WERI-Rb-1 (cell line): Measurements from ENCODE around the gene GALP.

ENCODE experiments used
- DNase-seq: peaks from one replicate; pipeline ENCODE4 v3.0.0-alpha.2; 2020
- H3K27ac ChIP-seq: fragments of 250-450 bp; sonication (Bioruptor Pico); 2 replicates; pipeline ENCODE4 v1.5.1; 2020; ENCODE audit warnings: mild to moderate bottlenecking, moderate library complexity
- H3K27me3 ChIP-seq: fragments of 250-450 bp; sonication (Bioruptor Pico); 2 replicates; pipeline ENCODE4 v1.5.1; 2021; ENCODE audit warnings: mild to moderate bottlenecking, low read depth, moderate library complexity; ENCODE audit not compliant: insufficient read depth, severe bottlenecking
- H3K36me3 ChIP-seq: fragments of 250-450 bp; sonication (Bioruptor Pico); 2 replicates; pipeline ENCODE4 v1.5.1; 2020; ENCODE audit warnings: mild to moderate bottlenecking, moderate library complexity
- H3K4me3 ChIP-seq: 2 replicates; pipeline ENCODE4 v1.5.1; 2011; ENCODE audit warnings: low read depth, mild to moderate bottlenecking, control low read depth, low read length
- H3K9me3 ChIP-seq: fragments of 250-450 bp; sonication (Bioruptor Pico); 2 replicates; pipeline ENCODE4 v1.5.1; 2021; ENCODE audit warnings: mild to moderate bottlenecking, moderate library complexity; ENCODE audit not compliant: severe bottlenecking
- CTCF ChIP-seq: IDR thresholded peaks from 2 replicates; pipeline ENCODE4 v1.5.1; 2011; ENCODE audit warnings: low read depth, mild to moderate bottlenecking, control low read depth, inconsistent platforms, low read length

Gene GALP

GRCh38 chr19:56158170-56158757 is 17.5 kb upstream of the GALP start:
- Histone ChIP-seq H3K27me3 (no peaks in the 10 kb centered on the region), H3K27ac (no peak overlapping the region), H3K4me3 (no peak overlapping the region), H3K36me3 (peaks cover 43% of the 10 kb centered on the region), H3K9me3 (no peaks in the 10 kb centered on the region)
- no peak for DNase-seq
- TF ChIP-seq CTCF, result no peak

GRCh38 chr19:56159009-56159559 is 16.7 kb upstream of the GALP start:
- no peak for DNase-seq
- no peak for TF ChIP-seq CTCF
- Histone ChIP-seq H3K36me3 (peaks cover 39% of the 10 kb centered on the region), H3K4me3 (no peak overlapping the region), H3K27me3 (no peaks in the 10 kb centered on the region), H3K27ac (no peak overlapping the region), H3K9me3 (no peaks in the 10 kb centered on the region)

- H3K9me3 ChIP-seq, result no peaks in the 10 kb centered on the region
- no peak overlapping the region for H3K4me3 ChIP-seq
- H3K36me3 ChIP-seq, result peaks cover 32% of the 10 kb centered on the region
- no peaks in the 10 kb centered on the region for H3K27me3 ChIP-seq
- H3K27ac ChIP-seq, result no peak overlapping the region
- no peak for DNase-seq
- no peak for TF ChIP-seq CTCF
Measured at GRCh38 chr19:56159622-56160271, 16.1 kb upstream of the GALP start.

GRCh38 chr19:56161534-56161933 is 14.3 kb upstream of the GALP start:
- no peak overlapping the region for H3K27ac ChIP-seq
- peaks cover 22% of the 10 kb centered on the region for H3K36me3 ChIP-seq
- DNase-seq, result no peak
- TF ChIP-seq CTCF, result no peak
- no peak overlapping the region for H3K4me3 ChIP-seq
- H3K9me3 ChIP-seq, result no peaks in the 10 kb centered on the region
- H3K27me3 ChIP-seq, result no peaks in the 10 kb centered on the region

- Histone ChIP-seq H3K4me3 (no peak overlapping the region), H3K36me3 (peaks cover 22% of the 10 kb centered on the region), H3K27ac (no peak overlapping the region), H3K27me3 (no peaks in the 10 kb centered on the region), H3K9me3 (no peaks in the 10 kb centered on the region)
- DNase-seq, result no peak
- TF ChIP-seq CTCF, result no peak
Measured at GRCh38 chr19:56162258-56162657, 13.6 kb upstream of the GALP start.
